HG03457 (cell line): ENCODE data around the gene DLL4.

Experiments used
- ATAC-seq: cut with Tn5 transposase; IDR thresholded peaks from one replicate; pipeline ENCODE4 v1.9.1; 2021; ENCODE audit warnings: moderate number of reproducible peaks; ENCODE audit not compliant: unreplicated experiment

The DLL4 gene

GRCh38 chr15:40928821-40929659 is at the start of gene DLL4:
Gene DLL4 (plus strand): TSS chr15:40929340. CDS start chr15:40929669, 329 bp downstream.
- ATAC-seq = no peak

- ATAC-seq = no peak
Observed at GRCh38 chr15:40879609-40880008, 49.5 kb upstream of the DLL4 start.

- ATAC-seq = no peak
Observed at GRCh38 chr15:40881351-40881750, 47.8 kb upstream of the DLL4 start.

DNA sequence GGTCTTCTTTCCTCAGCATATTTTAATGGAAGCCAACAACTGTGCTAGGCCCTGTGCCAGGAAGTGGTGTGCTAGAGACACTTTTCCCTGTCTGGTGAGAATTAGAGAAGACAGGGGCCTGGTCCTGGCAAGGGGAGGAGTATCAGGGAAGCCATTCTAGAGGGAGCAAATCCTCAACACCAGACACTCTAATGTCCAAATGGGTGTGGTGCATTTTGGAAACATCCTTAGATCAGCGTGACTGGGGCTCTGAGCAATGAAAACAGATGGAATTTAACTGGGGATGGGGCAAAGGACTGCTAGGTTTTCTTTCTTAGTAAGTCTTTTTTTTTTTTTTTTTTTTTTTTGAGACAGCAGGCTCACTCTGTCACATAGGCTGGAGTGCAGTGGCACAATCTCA is 42.6 kb upstream of the DLL4 start:
- no peak for ATAC-seq

DNA sequence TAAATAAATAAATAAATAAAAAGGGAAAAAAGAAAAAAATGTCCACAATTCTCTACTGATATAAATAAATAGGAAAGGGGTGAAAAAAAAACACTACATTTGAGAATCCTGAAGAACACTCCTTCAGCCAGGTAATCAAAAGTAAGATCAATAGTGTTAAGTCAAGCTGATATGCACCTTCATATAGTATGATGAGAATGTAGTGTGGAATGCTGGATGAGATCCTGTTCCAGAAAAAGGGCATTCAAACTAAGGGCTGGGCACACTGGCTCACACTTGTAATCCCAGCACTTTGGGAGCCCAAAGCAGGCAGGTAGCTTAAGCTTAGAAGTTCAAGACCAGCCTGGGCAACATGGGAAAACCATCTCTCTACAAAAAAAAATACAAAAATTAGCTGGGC is 40.0 kb upstream of the DLL4 start:
- ATAC-seq = no peak

GRCh38 chr15:40891138-40891537 is 38.0 kb upstream of the DLL4 start:
- ATAC-seq = no peak

- ATAC-seq = no peak
Observed at GRCh38 chr15:40891810-40892446, 37.2 kb upstream of the DLL4 start.

DNA sequence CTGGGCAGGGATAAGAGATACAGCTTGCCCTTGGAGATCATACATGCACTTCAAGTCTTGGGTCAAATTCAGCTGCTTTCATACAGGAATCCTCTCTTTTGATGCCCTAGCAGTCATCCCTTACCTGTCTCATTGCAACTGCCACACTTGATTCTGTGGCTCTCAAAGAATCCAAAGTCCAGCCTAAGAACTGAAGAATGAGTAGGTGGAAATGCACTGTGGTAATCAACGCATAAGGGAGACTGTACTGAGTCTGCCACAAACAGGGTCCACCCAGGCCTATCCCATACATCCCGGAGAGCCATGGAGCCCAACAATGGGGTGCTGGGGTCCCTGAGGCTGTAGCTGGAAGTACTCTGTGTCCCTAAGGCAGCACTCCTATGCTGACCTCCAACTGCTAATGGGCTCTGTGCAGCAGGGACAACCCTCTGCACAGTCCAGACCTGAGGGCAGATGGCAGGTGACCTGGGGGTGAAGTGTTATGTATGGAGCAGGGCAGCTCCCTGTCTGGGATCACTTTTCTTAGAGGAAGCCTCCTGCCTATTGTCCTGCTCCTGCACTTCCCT is 36.6 kb upstream of the DLL4 start:
- no peak for ATAC-seq

DNA sequence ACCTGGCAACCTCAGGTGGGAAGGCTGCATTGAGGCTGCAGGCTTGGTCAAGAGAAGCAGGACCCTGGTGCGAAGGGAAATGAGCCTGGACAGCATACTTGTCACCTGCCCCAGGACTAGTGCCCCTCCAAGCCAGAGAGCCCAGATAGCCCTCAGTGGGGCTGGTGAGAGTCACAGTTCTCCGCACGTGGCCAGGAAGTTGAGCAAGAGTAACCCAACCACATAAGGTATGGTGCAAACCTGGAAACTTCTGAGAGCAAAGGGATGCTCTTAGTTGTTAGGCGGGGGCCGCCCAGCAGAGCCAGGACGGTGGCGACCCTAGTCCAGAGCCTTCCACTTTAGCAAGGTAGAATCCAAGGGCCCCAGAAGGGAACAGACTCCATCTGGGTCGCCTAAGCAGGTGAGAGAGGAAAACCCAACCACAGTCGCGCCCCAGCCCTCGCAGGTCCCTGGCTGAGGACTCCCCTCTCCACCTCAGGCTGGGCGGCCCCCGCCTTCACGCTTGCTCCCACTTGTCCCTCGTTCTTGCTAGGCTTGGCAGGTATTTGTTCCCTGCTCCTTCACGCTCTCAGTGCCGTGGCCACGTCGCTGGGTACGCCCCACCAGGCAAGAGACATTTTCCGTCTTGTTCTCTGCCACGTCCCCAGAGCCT is 36.0 kb upstream of the DLL4 start:
- ATAC-seq = no peak

DNA sequence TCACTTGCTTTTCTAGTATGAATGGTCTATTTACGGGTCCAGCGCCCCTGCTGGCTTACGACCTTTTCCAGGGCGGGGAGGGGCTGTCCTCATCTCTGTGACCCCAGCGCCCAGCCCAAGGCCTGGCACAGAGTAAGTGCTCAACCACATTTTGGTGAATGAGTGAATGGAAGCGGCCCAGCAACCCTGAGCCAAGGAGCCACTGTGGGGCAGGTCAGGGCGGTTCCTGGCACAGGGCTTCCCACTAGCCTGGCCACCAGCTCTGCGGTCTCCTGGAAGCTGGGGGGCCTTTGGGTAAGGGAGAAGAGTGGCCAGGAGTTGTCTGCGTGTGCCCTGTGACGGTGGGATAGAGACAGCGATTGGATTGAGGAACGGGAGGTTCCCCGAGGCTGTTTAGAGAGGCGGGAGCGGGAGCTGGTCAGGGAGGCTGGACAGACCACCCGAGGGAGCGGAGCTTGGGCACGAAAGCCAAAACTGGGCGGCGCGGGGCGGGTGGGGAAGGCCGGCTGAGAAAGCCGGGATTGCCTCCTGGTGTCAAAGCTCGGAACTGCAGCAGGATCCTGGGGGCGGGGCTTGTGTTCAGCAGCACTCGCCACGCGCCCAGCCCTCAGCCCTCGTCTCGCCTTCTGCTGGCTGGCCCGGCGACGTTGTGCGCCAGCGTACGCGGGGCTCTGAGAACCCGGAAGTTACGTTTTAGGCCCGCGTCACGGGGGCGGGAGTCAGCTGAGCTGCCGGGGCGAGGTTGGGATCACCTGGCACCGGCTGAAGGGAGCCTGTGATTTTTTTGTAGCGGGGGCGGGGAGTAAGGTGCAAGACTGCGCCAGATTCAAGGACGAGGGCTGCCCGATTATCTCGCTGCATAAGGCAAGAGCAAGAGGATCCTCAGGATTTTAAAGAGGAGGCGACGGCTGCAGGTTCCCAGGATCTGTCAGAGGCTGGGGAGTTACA is 35.1 kb upstream of the DLL4 start, which contains the start of gene VPS18:
VPS18 (plus strand) TSS at position 718 of the 948 bp plus-strand sequence. CDS start 319 bp downstream, outside the sequence.
- ATAC-seq = peak; percentile 72

DNA sequence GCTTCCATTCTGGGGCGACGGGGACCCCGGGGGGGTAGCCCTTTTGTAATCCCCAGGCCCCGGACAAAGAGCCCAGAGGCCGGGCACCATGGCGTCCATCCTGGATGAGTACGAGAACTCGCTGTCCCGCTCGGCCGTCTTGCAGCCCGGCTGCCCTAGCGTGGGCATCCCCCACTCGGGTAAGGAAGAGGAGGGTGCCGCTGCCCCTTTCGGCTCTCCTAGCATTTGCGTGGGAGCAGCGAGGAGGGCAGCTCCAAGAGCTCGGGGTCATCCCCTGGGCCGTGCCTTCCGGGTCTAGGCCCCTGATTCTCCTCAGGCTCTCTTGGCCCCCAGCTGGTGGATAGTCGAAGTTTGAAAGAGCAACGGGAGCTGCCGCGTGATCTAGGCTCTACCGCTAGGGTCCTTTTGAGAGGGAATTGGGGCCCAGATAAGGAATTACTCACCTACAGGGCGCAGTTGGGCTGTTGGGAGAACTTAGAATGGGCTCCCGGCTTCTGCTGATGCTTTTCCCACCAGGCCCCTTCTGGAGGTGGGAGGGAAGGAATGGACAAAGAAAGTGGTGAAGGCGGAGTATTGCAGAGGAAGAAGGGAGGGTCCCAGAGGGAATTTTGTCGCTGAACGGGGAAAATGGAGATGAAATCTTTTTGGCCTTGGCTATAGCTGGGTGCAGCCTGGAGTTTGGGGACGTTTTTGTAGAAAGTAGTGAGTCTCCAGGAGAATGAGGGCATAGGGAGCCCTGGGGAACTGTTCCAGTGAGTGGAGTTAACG is 34.3 kb upstream of the DLL4 start:
- ATAC-seq = no peak

DNA sequence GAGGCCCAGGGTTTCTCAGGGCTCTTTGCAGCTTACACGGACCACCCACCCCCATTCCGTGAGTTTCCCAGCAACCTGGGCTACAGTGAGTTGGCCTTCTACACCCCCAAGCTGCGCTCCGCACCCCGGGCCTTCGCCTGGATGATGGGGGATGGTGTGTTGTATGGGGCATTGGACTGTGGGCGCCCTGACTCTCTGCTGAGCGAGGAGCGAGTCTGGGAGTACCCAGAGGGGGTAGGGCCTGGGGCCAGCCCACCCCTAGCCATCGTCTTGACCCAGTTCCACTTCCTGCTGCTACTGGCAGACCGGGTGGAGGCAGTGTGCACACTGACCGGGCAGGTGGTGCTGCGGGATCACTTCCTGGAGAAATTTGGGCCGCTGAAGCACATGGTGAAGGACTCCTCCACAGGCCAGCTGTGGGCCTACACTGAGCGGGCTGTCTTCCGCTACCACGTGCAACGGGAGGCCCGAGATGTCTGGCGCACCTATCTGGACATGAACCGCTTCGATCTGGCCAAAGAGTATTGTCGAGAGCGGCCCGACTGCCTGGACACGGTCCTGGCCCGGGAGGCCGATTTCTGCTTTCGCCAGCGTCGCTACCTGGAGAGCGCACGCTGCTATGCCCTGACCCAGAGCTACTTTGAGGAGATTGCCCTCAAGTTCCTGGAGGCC is 29.5 kb upstream of the DLL4 start:
- no peak for ATAC-seq

GRCh38 chr15:40900256-40901052 is 28.7 kb upstream of the DLL4 start:
- ATAC-seq = no peak

- ATAC-seq = no peak
Observed at GRCh38 chr15:40901053-40901443, 28.1 kb upstream of the DLL4 start.

DNA sequence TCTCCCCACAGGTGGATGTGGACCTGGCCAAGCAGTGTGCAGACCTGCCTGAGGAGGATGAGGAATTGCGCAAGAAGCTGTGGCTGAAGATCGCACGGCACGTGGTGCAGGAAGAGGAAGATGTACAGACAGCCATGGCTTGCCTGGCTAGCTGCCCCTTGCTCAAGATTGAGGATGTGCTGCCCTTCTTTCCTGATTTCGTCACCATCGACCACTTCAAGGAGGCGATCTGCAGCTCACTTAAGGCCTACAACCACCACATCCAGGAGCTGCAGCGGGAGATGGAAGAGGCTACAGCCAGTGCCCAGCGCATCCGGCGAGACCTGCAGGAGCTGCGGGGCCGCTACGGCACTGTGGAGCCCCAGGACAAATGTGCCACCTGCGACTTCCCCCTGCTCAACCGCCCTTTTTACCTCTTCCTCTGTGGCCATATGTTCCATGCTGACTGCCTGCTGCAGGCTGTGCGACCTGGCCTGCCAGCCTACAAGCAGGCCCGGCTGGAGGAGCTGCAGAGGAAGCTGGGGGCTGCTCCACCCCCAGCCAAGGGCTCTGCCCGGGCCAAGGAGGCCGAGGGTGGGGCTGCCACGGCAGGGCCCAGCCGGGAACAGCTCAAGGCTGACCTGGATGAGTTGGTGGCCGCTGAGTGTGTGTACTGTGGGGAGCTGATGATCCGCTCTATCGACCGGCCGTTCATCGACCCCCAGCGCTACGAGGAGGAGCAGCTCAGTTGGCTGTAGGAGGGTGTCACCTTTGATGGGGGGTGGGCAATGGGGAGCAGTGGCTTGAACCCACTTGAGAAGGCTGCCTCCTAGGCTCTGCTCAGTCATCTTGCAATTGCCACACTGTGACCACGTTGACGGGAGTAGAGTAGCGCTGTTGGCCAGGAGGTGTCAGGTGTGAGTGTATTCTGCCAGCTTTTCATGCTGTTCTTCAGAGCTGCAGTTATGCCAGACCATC is 26.3 kb upstream of the DLL4 start:
- no peak for ATAC-seq

DNA sequence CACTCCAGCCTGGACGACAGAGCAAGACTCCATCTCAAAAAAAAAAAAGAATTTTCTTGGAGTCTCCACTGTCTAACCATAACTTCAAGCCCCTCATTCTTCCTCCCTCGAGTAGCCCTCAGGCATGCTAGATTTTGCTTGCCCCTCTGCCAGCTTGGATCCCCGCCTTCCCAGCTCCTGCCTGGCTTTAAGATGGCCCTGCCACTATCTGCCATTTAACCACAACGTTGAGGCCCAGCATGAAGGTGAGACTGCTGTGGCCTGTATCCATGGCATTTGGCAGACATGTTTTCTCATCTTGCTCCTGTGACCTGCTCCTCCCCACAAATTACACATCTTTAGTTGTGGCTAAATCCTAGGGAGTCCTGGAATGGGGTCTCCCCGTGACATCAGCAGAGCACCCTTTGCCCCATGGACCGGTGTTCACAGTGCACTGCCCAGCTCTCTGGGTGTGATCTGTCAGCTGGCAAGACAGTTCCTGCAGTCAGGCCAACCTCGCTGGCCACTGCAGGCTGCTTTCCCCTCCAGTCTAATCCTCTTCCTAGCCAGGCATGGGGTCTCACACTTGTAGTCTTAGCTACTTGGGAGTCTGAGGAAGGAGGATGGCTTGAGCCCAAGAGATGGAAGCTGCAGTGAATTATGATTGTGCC is 24.5 kb upstream of the DLL4 start:
- ATAC-seq = no peak
